B cell (primary cell): ENCODE data around the gene LRRC3. TPM values are rescaled to one million over a fixed set of nuclear protein-coding genes. Genes with fewer than 3 reads are reported as not detected.
"Not testable (repeated sequence)": the region's sequence is repeated elsewhere in the genome, so short reads cannot be mapped to it uniquely, and the experiment has no call there.

ENCODE experiments used
- ATAC-seq: fragments of 200-7000 bp; cut with Tn5 transposase; one replicate; pipeline ENCODE4 v1.10.0; 2021; ENCODE audit warnings: low read depth, mild to moderate bottlenecking, moderate number of reproducible peaks, moderate library complexity
- CTCF ChIA-PET: fragments of 350-600 bp; sonication (Branson Sonifier 250); formaldehyde crosslinking; loops from one replicate; lab custom pipeline; 2021; ENCODE audit warnings: antibody characterized with exemption, inconsistent platforms; lab: Charles Lee
- POLR2A ChIA-PET: fragments of 350-600 bp; sonication (Branson Sonifier 250); formaldehyde crosslinking; loops from one replicate; lab custom pipeline; 2021; ENCODE audit warnings: antibody characterized with exemption; lab: Charles Lee
- DNase-seq: peaks from one replicate; pipeline ENCODE4 v3.0.0; 2013
- H2AFZ ChIP-seq: 2 replicates; pipeline ENCODE4 v1.6.1; 2012; ENCODE audit warnings: mild to moderate bottlenecking, low read depth, low read length; ENCODE audit not compliant: insufficient read depth, poor library complexity, severe bottlenecking
- H3K27ac ChIP-seq, 2 donors: 1 replicate in 1 of 2; 2 replicates in 1 of 2; pipeline ENCODE4 v1.5.1; 2012 to 2013; ENCODE audit warnings: low read length in 2 of 2, mild to moderate bottlenecking in 2 of 2, moderate library complexity in 1 of 2
- H3K27me3 ChIP-seq, 4 experiments: fragments of 200-600 bp in 1 of 4; sonication (generic) in 1 of 4; replicated peaks in 1 of 4; 1 replicate in 2 of 4; 2 replicates in 2 of 4; pipeline versions ENCODE4 v1.6.1 to v1.7.0; 2013 to 2016; ENCODE audit warnings: low read length in 3 of 4, mild to moderate bottlenecking in 2 of 4, mixed read lengths in 1 of 4, moderate library complexity in 1 of 4; ENCODE audit not compliant: insufficient read depth in 4 of 4, control insufficient read depth in 3 of 4; ENCODE audit errors: control extremely low read depth in 1 of 4
- H3K36me3 ChIP-seq, 2 experiments: replicated peaks in 1 of 2; 1 replicate in 1 of 2; 2 replicates in 1 of 2; pipeline versions ENCODE4 v1.6.1 to v1.7.1; 2013; ENCODE audit warnings: low read length in 1 of 2; ENCODE audit not compliant: insufficient read depth in 2 of 2, control insufficient read depth in 1 of 2; ENCODE audit errors: control extremely low read depth in 1 of 2, extremely low read depth in 1 of 2
- H3K4me1 ChIP-seq, 2 donors: fragments of 200-600 bp in 1 of 2; sonication (generic) in 1 of 2; 1 replicate in 1 of 2; 2 replicates in 1 of 2; pipeline versions ENCODE4 v1.5.1 to v1.6.1; 2013 to 2017; ENCODE audit warnings: low read length in 2 of 2; ENCODE audit not compliant: control insufficient read depth in 2 of 2, insufficient read depth in 2 of 2
- H3K4me2 ChIP-seq: replicated peaks from 2 replicates; pipeline ENCODE3; 2012; ENCODE audit warnings: mild to moderate bottlenecking, low read depth, low read length; ENCODE audit not compliant: poor library complexity, severe bottlenecking
- H3K4me3 ChIP-seq, 5 experiments: fragments of 200-600 bp in 1 of 5; sonication (generic) in 1 of 5; 1 replicate in 3 of 5; 2 replicates in 2 of 5; pipeline versions ENCODE4 v1.5.1 to v1.7.0; 2011 to 2016; ENCODE audit warnings: low read length in 4 of 5, mild to moderate bottlenecking in 4 of 5, low read depth in 2 of 5, control low read depth in 1 of 5, moderate library complexity in 1 of 5; ENCODE audit not compliant: insufficient read depth in 1 of 5; ENCODE audit errors: control extremely low read depth in 1 of 5, extremely low read depth in 1 of 5
- H3K79me2 ChIP-seq: fragments of 200-600 bp; sonication (generic); one replicate; pipeline ENCODE4 v1.6.0; 2016; ENCODE audit warnings: low read length; ENCODE audit not compliant: control insufficient read depth, insufficient read depth
- H3K9ac ChIP-seq: fragments of 200-600 bp; sonication (generic); 2 replicates; pipeline ENCODE4 v1.6.1; 2017; ENCODE audit warnings: mild to moderate bottlenecking, low read length, moderate library complexity
- H3K9me3 ChIP-seq, 3 donors: one replicate each; pipeline versions ENCODE4 v1.6.1 to v1.7.1; 2013; ENCODE audit warnings: low read length in 2 of 3; ENCODE audit not compliant: control insufficient read depth in 2 of 3, insufficient read depth in 1 of 3; ENCODE audit errors: control extremely low read depth in 1 of 3
- H4K20me1 ChIP-seq: 2 replicates; pipeline ENCODE4 v1.6.0; 2012; ENCODE audit warnings: mild to moderate bottlenecking, low read length; ENCODE audit not compliant: insufficient read depth, control insufficient read depth, poor library complexity, severe bottlenecking
- H3K27ac Mint-ChIP-seq: one replicate; pipeline ENCODE4 v1.8.0; 2021; ENCODE audit warnings: mixed read lengths
- H3K27me3 Mint-ChIP-seq: one replicate; pipeline ENCODE4 v1.8.0; 2021; ENCODE audit warnings: mixed read lengths
- H3K4me1 Mint-ChIP-seq: one replicate; pipeline ENCODE4 v1.8.0; 2021; ENCODE audit warnings: mixed read lengths
- H3K4me3 Mint-ChIP-seq: one replicate; pipeline ENCODE4 v1.8.0; 2021; ENCODE audit warnings: mixed read lengths
- H3K9me3 Mint-ChIP-seq: one replicate; pipeline ENCODE4 v1.8.0; 2022; ENCODE audit warnings: mixed read lengths; ENCODE audit not compliant: insufficient read depth
- EZH2 ChIP-seq: IDR thresholded peaks from 2 replicates; pipeline ENCODE4 v1.6.1; 2012; ENCODE audit warnings: borderline replicate concordance, low read depth, mild to moderate bottlenecking, moderate library complexity, low read length; ENCODE audit not compliant: insufficient read depth, poor library complexity, severe bottlenecking
- WGBS: methylation state at CpG from one replicate; pipeline ENCODE4 v1.1.5; 2013; ENCODE audit warnings: missing lambda C conversion rate; ENCODE audit not compliant: insufficient coverage; 5-methylcytosine and 5-hydroxymethylcytosine counted together
- intact Hi-C: fragments of 100-400 bp; cut with micrococcal nuclease; formaldehyde crosslinking; loops from one replicate; pipeline ENCODE4 v1.10.0; 2022
- polyA plus RNA-seq: library from polyadenylated mRNA; depleted of rRNA; stranded (reverse); fragments of >200 nt; gene quantifications from 2 replicates; pipeline ENCODE4 v1.2.3, GENCODE V29; 2012
- total RNA-seq, 2 donors: library from RNA; stranded (reverse); fragments of 120-200 nt in 1 of 2; gene quantifications; 1 replicate in 1 of 2; 2 replicates in 1 of 2; pipeline versions ENCODE4 v1.2.3 to v1.2.4, GENCODE V29; 2013 to 2022
- TF ChIP-seq, protein P1 (sequence below): fragments of 200-600 bp; IDR thresholded peaks from one replicate; pipeline ENCODE4 v1.8.0; 2022; ENCODE audit warnings: antibody characterized with exemption, mild to moderate bottlenecking

LRRC3 gene
- total and polyA plus RNA-seq, 2 donors (not counting 1 experiment from before 2014, with no cell fraction given): 0.46 to 3.3 TPM

DNA sequence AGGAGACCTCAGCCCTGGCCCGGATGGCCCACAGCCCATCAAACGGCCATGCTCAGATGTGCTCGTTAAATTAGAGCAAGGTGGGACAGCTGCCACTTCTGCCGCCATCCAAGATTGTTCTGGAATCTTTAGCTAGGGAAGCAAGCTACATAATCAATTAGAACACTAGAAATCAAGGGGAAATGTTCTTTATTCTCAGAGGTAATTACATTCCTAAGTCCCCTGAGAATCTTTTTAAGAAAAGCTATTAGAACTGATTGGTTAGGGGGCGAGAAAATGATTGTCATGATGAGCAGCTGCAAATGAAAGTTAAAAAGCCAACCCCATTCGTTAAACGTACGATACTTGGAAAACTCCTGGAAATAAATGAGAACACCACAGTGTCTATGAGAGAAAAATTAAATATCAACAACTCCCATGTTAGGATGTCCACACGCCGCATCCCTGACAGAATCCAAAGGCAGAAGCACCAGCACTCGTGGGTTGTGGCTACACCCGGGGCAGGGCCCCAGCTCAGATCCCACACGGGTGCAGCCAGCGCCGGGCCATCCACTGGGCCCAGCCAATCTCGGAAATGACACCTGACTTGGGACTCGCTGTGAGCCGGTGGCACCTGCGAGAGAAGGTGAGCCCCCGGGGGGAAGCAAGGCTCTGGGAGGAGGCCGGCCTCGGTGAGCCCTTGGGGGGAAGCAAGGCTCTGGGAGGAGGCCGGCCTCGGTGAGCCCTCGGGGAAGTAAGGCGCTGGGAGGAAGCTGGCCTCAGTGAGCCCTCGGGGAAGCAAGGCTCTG is 47.1 kb downstream of the LRRC3 start:
- no peak overlapping the region for H3K4me3 Mint-ChIP-seq
- Histone ChIP-seq H3K4me3 (no peak overlapping the region), H2AFZ (no peak overlapping the region), H4K20me1 (no peaks in the 10 kb centered on the region), H3K79me2 (no peaks in the 10 kb centered on the region), H3K4me2 (no peak overlapping the region), H3K4me1 (peaks cover 6 to 12% of the 10 kb centered on the region in 2 donors), H3K27me3 (no peaks in the 10 kb centered on the region), H3K27ac (no peak overlapping the region), H3K9me3 (no peaks in the 10 kb centered on the region), H3K9ac (no peak overlapping the region), H3K36me3 (no peaks in the 10 kb centered on the region)
- H3K4me1 Mint-ChIP-seq: peaks cover 3% of the 10 kb centered on the region
- no peak for TF ChIP-seq EZH2
- TF ChIP-seq, protein P1, sequence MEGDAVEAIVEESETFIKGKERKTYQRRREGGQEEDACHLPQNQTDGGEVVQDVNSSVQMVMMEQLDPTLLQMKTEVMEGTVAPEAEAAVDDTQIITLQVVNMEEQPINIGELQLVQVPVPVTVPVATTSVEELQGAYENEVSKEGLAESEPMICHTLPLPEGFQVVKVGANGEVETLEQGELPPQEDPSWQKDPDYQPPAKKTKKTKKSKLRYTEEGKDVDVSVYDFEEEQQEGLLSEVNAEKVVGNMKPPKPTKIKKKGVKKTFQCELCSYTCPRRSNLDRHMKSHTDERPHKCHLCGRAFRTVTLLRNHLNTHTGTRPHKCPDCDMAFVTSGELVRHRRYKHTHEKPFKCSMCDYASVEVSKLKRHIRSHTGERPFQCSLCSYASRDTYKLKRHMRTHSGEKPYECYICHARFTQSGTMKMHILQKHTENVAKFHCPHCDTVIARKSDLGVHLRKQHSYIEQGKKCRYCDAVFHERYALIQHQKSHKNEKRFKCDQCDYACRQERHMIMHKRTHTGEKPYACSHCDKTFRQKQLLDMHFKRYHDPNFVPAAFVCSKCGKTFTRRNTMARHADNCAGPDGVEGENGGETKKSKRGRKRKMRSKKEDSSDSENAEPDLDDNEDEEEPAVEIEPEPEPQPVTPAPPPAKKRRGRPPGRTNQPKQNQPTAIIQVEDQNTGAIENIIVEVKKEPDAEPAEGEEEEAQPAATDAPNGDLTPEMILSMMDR: no peak
- H3K27me3 Mint-ChIP-seq: peaks cover 6% of the 10 kb centered on the region
- POLR2A ChIA-PET: no interaction called here
- 86% methylated on average over 20 of the region's 27 CpGs for WGBS
- DNase-seq: no peak
- CTCF ChIA-PET: no interaction called here
- intact Hi-C loops: no loop called here
- H3K9me3 Mint-ChIP-seq: no peaks in the 10 kb centered on the region
- no peak overlapping the region for H3K27ac Mint-ChIP-seq
- no peak for ATAC-seq

DNA sequence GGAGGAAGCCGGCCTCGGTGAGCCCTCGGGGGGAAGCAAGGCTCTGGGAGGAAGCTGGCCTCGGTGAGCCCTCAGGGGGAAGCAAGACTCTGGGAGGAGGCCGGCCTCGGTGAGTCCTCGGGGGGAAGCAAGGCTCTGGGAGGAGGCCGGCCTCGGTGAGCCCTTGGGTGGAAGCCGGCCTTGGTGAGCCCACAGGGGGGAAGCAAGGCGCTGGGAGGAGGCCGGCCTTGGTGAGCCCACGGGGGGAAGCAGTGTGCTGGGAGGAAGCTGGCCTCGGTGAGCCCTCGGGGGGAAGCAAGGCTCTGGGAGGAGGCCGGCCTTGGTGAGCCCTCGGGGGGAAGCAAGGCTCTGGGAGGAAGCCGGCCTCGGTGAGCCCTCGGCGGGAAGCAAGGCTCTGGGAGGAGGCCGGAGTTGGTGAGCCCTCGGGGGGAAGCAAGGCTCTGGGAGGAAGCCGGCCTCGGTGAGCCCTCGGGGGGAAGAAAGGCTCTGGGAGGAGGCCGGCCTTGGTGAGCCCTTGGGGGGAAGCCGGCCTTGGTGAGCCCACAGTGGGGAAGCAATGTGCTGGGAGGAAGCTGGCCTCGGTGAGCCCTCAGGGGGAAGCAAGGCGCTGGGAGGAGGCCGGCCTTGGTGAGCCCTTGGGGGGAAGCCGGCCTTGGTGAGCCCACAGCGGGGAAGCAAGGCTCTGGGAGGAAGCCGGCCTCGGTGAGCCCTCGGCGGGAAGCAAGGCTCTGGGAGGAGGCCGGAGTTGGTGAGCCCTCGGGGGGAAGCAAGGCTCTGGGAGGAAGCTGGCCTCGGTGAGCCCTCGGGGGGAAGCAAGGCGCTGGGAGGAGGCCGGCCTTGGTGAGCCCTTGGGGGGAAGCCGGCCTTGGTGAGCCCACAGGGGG is 47.9 kb downstream of the LRRC3 start:
- POLR2A ChIA-PET: interaction anchor here (0.9 kb wide), 1 partner anchor 665 kb away, joined by 3 read pairs; no protein-coding TSS in a partner anchor
- H3K4me1 Mint-ChIP-seq, ATAC-seq, H3K9me3 Mint-ChIP-seq, H3K27me3 Mint-ChIP-seq, H3K79me2 ChIP-seq, CTCF ChIA-PET, H2AFZ ChIP-seq, H3K9me3 ChIP-seq, H3K36me3 ChIP-seq, intact Hi-C loops, H3K27ac ChIP-seq, H3K4me3 ChIP-seq, DNase-seq, H4K20me1 ChIP-seq, H3K27ac Mint-ChIP-seq, H3K4me2 ChIP-seq, H3K4me3 Mint-ChIP-seq, H3K9ac ChIP-seq, H3K27me3 ChIP-seq: not testable (repeated sequence)
- peaks cover 6 to 12% of the 10 kb centered on the region in 2 donors for H3K4me1 ChIP-seq
- 56% methylated on average over 32 of the region's 44 CpGs for WGBS
